ENCODE measurements around the gene ZNRD2. TPM values are rescaled to one million over a fixed set of nuclear protein-coding genes. Genes with fewer than 3 reads are reported as not detected.

ZNRD2 gene
- polyA plus RNA-seq, 3 donors: 48.5 to 65.1 (median 56.2) TPM

DNA sequence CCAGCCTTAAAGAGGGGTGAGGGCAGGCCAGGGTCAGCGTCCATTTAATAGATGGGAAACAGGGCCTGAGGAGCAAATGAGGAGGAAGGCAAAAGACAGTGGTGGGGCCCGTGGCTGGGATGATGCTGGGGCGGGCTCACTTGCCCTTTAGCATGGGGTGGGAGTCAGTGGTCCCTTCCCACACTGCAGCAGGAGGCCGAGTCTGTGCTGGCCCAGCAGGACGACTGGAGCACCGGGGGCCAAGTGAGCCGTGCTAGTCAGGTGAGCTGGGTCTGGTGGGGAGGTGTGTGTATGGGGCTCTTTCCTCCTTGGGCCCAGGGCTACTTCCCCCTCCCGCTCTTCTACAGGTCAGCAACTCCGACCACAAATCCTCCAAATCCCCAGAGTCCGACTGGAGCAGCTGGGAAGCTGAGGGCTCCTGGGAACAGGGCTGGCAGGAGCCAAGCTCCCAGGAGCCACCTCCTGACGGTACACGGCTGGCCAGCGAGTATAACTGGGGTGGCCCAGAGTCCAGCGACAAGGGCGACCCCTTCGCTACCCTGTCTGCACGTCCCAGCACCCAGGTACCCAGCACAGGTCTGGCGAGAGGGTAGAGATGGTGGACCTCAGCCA lies 32.6 kb upstream of the ZNRD2 start:
- peaks cover 11 to 27% of the 10 kb centered on the region in 2 donors for H3K4me1 ChIP-seq (ENCODE audit: control insufficient read depth in 1 of 2, insufficient read depth in 2 of 2, low read length in 2 of 2)
- peaks cover 15% of the 10 kb centered on the region for H4K20me1 ChIP-seq (ENCODE audit: insufficient read depth, low read length)
- no peak overlapping the region for H3K27ac ChIP-seq (ENCODE audit: low read depth in 1 of 2, low read length in 2 of 2)
- H3K9ac ChIP-seq (ENCODE audit: insufficient read depth, low read length, poor library complexity, severe bottlenecking): no peak overlapping the region
- no peaks in the 10 kb centered on the region for H3K9me3 ChIP-seq (replicated peaks in 1 of 2; ENCODE audit: control insufficient read depth in 1 of 2, insufficient read depth in 1 of 2, low read length in 2 of 2)
- peaks cover 12% of the 10 kb centered on the region for H3K4me1 Mint-ChIP-seq
- H3K4me2 ChIP-seq (replicated peaks; ENCODE audit: extremely low read depth, low read length, poor library complexity, severe bottlenecking): no peak overlapping the region
- peaks cover 48 to 54% of the 10 kb centered on the region in 2 donors for H3K36me3 ChIP-seq (replicated peaks in 1 of 2; ENCODE audit: control insufficient read depth in 1 of 2, insufficient read depth in 2 of 2, low read length in 2 of 2)
- H3K4me3 Mint-ChIP-seq: no peak overlapping the region
- intact Hi-C loops (cut with micrococcal nuclease): loop anchor here in 1 of 2 donors (10.0 kb wide), 1 partner anchor 273 kb away; the partner anchor contains the start of gene POLA2
- no peaks in the 10 kb centered on the region for H3K9me3 Mint-ChIP-seq
- H2AFZ ChIP-seq (ENCODE audit: insufficient read depth, low read depth, low read length, poor library complexity, severe bottlenecking): no peak overlapping the region
- H3K27me3 Mint-ChIP-seq (ENCODE audit: low read depth in 3 of 3): peaks cover 0 to 2% (median 1%) of the 10 kb centered on the region in 3 donors
- peak in 1 of 3 donors; percentile 6 for DNase-seq
- H3K4me3 ChIP-seq (replicated peaks in 1 of 3; ENCODE audit: low read depth in 2 of 3, low read length in 3 of 3): no peak overlapping the region
- no peaks in the 10 kb centered on the region for H3K79me2 ChIP-seq (ENCODE audit: insufficient read depth, low read length)
- no peak overlapping the region for H3K27ac Mint-ChIP-seq
- WGBS (ENCODE audit: insufficient coverage): 93% methylated on average over 7 of the region's 18 CpGs
- TF ChIP-seq, protein P1, sequence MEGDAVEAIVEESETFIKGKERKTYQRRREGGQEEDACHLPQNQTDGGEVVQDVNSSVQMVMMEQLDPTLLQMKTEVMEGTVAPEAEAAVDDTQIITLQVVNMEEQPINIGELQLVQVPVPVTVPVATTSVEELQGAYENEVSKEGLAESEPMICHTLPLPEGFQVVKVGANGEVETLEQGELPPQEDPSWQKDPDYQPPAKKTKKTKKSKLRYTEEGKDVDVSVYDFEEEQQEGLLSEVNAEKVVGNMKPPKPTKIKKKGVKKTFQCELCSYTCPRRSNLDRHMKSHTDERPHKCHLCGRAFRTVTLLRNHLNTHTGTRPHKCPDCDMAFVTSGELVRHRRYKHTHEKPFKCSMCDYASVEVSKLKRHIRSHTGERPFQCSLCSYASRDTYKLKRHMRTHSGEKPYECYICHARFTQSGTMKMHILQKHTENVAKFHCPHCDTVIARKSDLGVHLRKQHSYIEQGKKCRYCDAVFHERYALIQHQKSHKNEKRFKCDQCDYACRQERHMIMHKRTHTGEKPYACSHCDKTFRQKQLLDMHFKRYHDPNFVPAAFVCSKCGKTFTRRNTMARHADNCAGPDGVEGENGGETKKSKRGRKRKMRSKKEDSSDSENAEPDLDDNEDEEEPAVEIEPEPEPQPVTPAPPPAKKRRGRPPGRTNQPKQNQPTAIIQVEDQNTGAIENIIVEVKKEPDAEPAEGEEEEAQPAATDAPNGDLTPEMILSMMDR (IDR thresholded peaks at IDR 0.05): no peak
- no peaks in the 10 kb centered on the region for H3K27me3 ChIP-seq (ENCODE audit: control insufficient read depth in 2 of 2, insufficient read depth in 2 of 2, low read length in 2 of 2)
- peaks cover 38 to 57% of the 10 kb centered on the region in 2 donors for H3K36me3 Mint-ChIP-seq

DNA sequence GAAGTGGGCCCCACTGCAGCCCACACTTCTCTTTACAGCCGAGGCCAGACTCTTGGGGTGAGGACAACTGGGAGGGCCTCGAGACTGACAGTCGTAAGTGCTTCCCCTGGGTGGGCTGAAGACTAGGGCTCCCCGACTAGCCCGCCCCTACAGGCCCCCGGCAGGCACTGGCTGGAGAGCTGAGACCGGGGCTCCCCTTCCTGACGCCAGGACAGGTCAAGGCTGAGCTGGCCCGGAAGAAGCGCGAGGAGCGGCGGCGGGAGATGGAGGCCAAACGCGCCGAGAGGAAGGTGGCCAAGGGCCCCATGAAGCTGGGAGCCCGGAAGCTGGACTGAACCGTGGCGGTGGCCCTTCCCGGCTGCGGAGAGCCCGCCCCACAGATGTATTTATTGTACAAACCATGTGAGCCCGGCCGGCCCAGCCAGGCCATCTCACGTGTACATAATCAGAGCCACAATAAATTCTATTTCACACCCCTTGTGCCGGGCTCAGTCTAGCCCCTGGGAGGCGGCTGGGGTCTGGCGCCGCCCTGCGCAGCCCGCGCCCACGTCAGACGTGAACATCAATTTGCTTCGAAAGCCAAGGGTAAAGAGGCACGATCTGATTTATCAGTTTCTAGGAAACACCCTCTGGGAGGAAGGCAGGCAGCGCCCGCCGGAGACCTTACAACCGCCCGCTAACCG lies 31.9 kb upstream of the ZNRD2 start:
- peaks cover 12% of the 10 kb centered on the region for H3K4me1 Mint-ChIP-seq
- Histone ChIP-seq H3K4me1 (ENCODE audit: control insufficient read depth in 1 of 2, insufficient read depth in 2 of 2, low read length in 2 of 2) (peaks cover 11 to 27% of the 10 kb centered on the region in 2 donors), H2AFZ (ENCODE audit: insufficient read depth, low read depth, low read length, poor library complexity, severe bottlenecking) (no peak overlapping the region), H3K27ac (ENCODE audit: low read depth in 1 of 2, low read length in 2 of 2) (no peak overlapping the region), H3K27me3 (ENCODE audit: control insufficient read depth in 2 of 2, insufficient read depth in 2 of 2, low read length in 2 of 2) (no peaks in the 10 kb centered on the region), H3K36me3 (replicated peaks in 1 of 2; ENCODE audit: control insufficient read depth in 1 of 2, insufficient read depth in 2 of 2, low read length in 2 of 2) (peaks cover 42 to 47% of the 10 kb centered on the region in 2 donors), H3K4me3 (replicated peaks in 1 of 3; ENCODE audit: low read depth in 2 of 3, low read length in 3 of 3) (no peak overlapping the region), H3K4me2 (replicated peaks; ENCODE audit: extremely low read depth, low read length, poor library complexity, severe bottlenecking) (no peak overlapping the region), H3K79me2 (ENCODE audit: insufficient read depth, low read length) (no peaks in the 10 kb centered on the region), H3K9me3 (replicated peaks in 1 of 2; ENCODE audit: control insufficient read depth in 1 of 2, insufficient read depth in 1 of 2, low read length in 2 of 2) (no peaks in the 10 kb centered on the region), H3K9ac (ENCODE audit: insufficient read depth, low read length, poor library complexity, severe bottlenecking) (no peak overlapping the region), H4K20me1 (ENCODE audit: insufficient read depth, low read length) (peaks cover 13% of the 10 kb centered on the region)
- no peak overlapping the region for H3K4me3 Mint-ChIP-seq
- peaks cover 1 to 2% (median 2%) of the 10 kb centered on the region in 3 donors for H3K27me3 Mint-ChIP-seq (ENCODE audit: low read depth in 3 of 3)
- peaks cover 33 to 50% of the 10 kb centered on the region in 2 donors for H3K36me3 Mint-ChIP-seq
- DNase-seq: no peak
- TF ChIP-seq, protein P1 (IDR thresholded peaks at IDR 0.05): no peak
- no peaks in the 10 kb centered on the region for H3K9me3 Mint-ChIP-seq
- H3K27ac Mint-ChIP-seq: no peak overlapping the region
- intact Hi-C loops (cut with micrococcal nuclease): loop anchor here in 1 of 2 donors (10.0 kb wide), 1 partner anchor 274 kb away; the partner anchor contains the start of gene POLA2
- 95% methylated on average over 41 of the region's 43 CpGs for WGBS (ENCODE audit: insufficient coverage)
